ENCODE results near the gene CHKA.

GRCh38 chr11:68077617-68078582, 43.3 kb downstream of the CHKA start:
- TF ChIP-seq ZNF274 (IDR thresholded peaks at IDR 0.05; ENCODE audit: low read depth, low read length) = no peak
- TF ChIP-seq YY1 (IDR thresholded peaks at IDR 0.05; ENCODE audit: insufficient read depth, insufficient read length) = no peak
